ENCODE results near the gene SLC35A5. TPM values are rescaled to one million over a fixed set of nuclear protein-coding genes. Genes with fewer than 3 reads are reported as not detected.

The SLC35A5 gene
- total RNA-seq, 1 experiment from 2014 or later, result 20.4 TPM

DNA sequence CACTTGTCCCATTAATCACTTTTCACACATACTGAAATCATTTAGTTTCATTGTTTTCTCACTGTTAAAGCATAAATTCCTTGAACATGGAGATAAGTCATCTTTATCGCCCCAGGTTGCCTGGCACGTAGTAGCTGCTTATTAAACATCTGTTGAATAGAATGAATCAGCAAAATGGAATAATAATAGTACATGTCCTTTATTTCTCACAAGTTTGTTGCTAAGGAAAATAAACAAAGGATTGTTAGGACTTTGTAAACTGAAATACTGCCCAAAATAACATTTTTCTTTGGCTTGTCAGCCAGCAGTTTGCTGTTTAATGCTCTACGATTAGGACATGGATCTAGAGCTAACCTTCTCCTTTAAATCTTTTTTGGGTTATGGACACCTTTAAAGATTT lies 17.9 kb downstream of the SLC35A5 start:
- no peaks in the 10 kb centered on the region for H3K9me3 ChIP-seq (ENCODE audit: low read depth, low read length, poor library complexity, severe bottlenecking)
- H3K4me1 ChIP-seq (ENCODE audit: insufficient read depth, low read length, poor library complexity, severe bottlenecking), result no peaks in the 10 kb centered on the region
- TF ChIP-seq, protein P1, sequence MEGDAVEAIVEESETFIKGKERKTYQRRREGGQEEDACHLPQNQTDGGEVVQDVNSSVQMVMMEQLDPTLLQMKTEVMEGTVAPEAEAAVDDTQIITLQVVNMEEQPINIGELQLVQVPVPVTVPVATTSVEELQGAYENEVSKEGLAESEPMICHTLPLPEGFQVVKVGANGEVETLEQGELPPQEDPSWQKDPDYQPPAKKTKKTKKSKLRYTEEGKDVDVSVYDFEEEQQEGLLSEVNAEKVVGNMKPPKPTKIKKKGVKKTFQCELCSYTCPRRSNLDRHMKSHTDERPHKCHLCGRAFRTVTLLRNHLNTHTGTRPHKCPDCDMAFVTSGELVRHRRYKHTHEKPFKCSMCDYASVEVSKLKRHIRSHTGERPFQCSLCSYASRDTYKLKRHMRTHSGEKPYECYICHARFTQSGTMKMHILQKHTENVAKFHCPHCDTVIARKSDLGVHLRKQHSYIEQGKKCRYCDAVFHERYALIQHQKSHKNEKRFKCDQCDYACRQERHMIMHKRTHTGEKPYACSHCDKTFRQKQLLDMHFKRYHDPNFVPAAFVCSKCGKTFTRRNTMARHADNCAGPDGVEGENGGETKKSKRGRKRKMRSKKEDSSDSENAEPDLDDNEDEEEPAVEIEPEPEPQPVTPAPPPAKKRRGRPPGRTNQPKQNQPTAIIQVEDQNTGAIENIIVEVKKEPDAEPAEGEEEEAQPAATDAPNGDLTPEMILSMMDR (conservative IDR thresholded peaks at IDR 0.05; ENCODE audit: low read depth, low read length), result no peak
- no peak for TF ChIP-seq EZH2 (IDR thresholded peaks at IDR 0.05; ENCODE audit: borderline replicate concordance, low read depth, low read length, poor library complexity, severe bottlenecking)
- no peaks in the 10 kb centered on the region for H3K36me3 ChIP-seq (ENCODE audit: insufficient read depth, low read length, poor library complexity, severe bottlenecking)
- H3K27me3 ChIP-seq (replicated peaks; ENCODE audit: insufficient read depth, low read depth, low read length, poor library complexity), result no peaks in the 10 kb centered on the region
- ChIA-PET POLR2A (ENCODE audit: low non-redundant PET) (no interaction called here), CTCF (no interaction called here)
- no peak overlapping the region for H3K27ac ChIP-seq (ENCODE audit: low read depth, low read length, poor library complexity, severe bottlenecking)
- no peak overlapping the region for H3K4me3 ChIP-seq (ENCODE audit: low read depth, low read length, poor library complexity, severe bottlenecking)
- no peak for DNase-seq (ENCODE audit: low spot score)
- intact Hi-C loops (cut with micrococcal nuclease; ENCODE audit: unreplicated experiment), result loop anchor here (5.0 kb wide), 3 partner anchors 63 to 233 kb away; partner anchors contain the start of gene CCDC80
- no TSS peak for BruUV-seq (replicated peaks)

DNA sequence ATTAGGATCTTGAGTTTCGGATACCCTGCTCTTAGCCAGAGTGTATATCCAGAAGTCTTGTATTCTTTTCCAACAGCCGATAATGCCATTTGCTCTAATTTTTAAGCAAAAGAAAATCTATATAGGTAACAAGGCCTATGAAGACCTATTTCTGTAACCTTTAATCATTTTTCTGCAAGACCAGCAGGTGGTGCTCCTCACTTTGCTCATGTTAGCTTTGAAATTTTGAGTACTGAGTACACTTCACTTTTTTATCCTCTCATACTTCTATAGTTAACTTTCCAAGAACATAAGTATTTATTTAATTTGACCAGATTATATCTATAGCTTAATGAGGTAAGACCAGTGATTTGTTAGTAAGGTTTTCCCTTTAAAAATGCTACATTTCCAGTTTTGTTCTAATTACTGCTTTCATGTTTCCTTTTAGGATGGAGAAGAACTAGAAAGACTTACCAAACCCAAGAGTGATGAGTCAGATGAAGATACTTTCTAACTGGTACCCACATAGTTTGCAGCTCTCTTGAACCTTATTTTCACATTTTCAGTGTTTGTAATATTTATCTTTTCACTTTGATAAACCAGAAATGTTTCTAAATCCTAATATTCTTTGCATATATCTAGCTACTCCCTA lies 20.5 kb downstream of the SLC35A5 start:
- BruUV-seq (replicated peaks), result no TSS peak
- intact Hi-C loops (cut with micrococcal nuclease; ENCODE audit: unreplicated experiment), result loop anchor here (2.0 to 5.0 kb wide), 4 partner anchors 60 to 396 kb away; partner anchors contain the start of gene CCDC80
- POLR2A ChIA-PET (ENCODE audit: low non-redundant PET), result no interaction called here

DNA sequence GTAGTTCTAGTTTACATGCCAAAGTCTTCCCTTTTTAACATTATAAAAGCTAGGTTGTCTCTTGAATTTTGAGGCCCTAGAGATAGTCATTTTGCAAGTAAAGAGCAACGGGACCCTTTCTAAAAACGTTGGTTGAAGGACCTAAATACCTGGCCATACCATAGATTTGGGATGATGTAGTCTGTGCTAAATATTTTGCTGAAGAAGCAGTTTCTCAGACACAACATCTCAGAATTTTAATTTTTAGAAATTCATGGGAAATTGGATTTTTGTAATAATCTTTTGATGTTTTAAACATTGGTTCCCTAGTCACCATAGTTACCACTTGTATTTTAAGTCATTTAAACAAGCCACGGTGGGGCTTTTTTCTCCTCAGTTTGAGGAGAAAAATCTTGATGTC lies 21.3 kb downstream of the SLC35A5 start:
- Histone ChIP-seq H3K9me3 (ENCODE audit: low read depth, low read length, poor library complexity, severe bottlenecking) (no peaks in the 10 kb centered on the region), H3K4me1 (ENCODE audit: insufficient read depth, low read length, poor library complexity, severe bottlenecking) (no peaks in the 10 kb centered on the region), H3K4me3 (ENCODE audit: low read depth, low read length, poor library complexity, severe bottlenecking) (no peak overlapping the region), H3K27ac (ENCODE audit: low read depth, low read length, poor library complexity, severe bottlenecking) (no peak overlapping the region), H3K27me3 (replicated peaks; ENCODE audit: insufficient read depth, low read depth, low read length, poor library complexity) (no peaks in the 10 kb centered on the region), H3K36me3 (ENCODE audit: insufficient read depth, low read length, poor library complexity, severe bottlenecking) (no peaks in the 10 kb centered on the region)
- CTCF ChIA-PET, result no interaction called here
- no peak for TF ChIP-seq EZH2 (IDR thresholded peaks at IDR 0.05; ENCODE audit: borderline replicate concordance, low read depth, low read length, poor library complexity, severe bottlenecking)
- TF ChIP-seq, protein P1 (conservative IDR thresholded peaks at IDR 0.05; ENCODE audit: low read depth, low read length), result no peak
- DNase-seq (ENCODE audit: low spot score), result no peak
- POLR2A ChIA-PET (ENCODE audit: low non-redundant PET), result no interaction called here
- intact Hi-C loops (cut with micrococcal nuclease; ENCODE audit: unreplicated experiment), result loop anchor here (2.0 to 5.0 kb wide), 4 partner anchors 59 to 396 kb away; partner anchors contain the start of gene CCDC80
- TSS peak; percentile 42 for BruUV-seq (replicated peaks)

More for the DNA sequence above, 20.5 kb downstream of the SLC35A5 start:
- CTCF ChIA-PET, result interaction anchor here (0.5 to 1.1 kb wide), 3 partner anchors 16 to 161 kb away, joined by 4 to 9 read pairs (median 5); no protein-coding TSS in a partner anchor
- DNase-seq (ENCODE audit: low spot score), result peak; percentile 68
- TF ChIP-seq EZH2 (IDR thresholded peaks at IDR 0.05; ENCODE audit: borderline replicate concordance, low read depth, low read length, poor library complexity, severe bottlenecking), result no peak
- TF ChIP-seq, protein P1 (conservative IDR thresholded peaks at IDR 0.05; ENCODE audit: low read depth, low read length), result peak; percentile 74
- Histone ChIP-seq H3K27me3 (replicated peaks; ENCODE audit: insufficient read depth, low read depth, low read length, poor library complexity) (no peaks in the 10 kb centered on the region), H3K36me3 (ENCODE audit: insufficient read depth, low read length, poor library complexity, severe bottlenecking) (no peaks in the 10 kb centered on the region), H3K4me3 (ENCODE audit: low read depth, low read length, poor library complexity, severe bottlenecking) (no peak overlapping the region), H3K4me1 (ENCODE audit: insufficient read depth, low read length, poor library complexity, severe bottlenecking) (no peaks in the 10 kb centered on the region), H3K27ac (ENCODE audit: low read depth, low read length, poor library complexity, severe bottlenecking) (no peak overlapping the region), H3K9me3 (ENCODE audit: low read depth, low read length, poor library complexity, severe bottlenecking) (no peaks in the 10 kb centered on the region)
